Neural crest cell (in vitro differentiated cells): Measurements from ENCODE around the gene PRAMEF12. TPM values are rescaled to one million over a fixed set of nuclear protein-coding genes. Genes with fewer than 3 reads are reported as not detected.
"Not testable (repeated sequence)": the region's sequence is repeated elsewhere in the genome, so short reads cannot be mapped to it uniquely, and the experiment has no call there.

Experiments
- DNase-seq: peaks from one replicate; pipeline ENCODE4 v3.0.0; 2021; ENCODE audit warnings: low read depth, mixed read lengths, low spot score
- H3K27ac Mint-ChIP-seq: one replicate; pipeline ENCODE4 v1.8.0; 2021; ENCODE audit warnings: mild to moderate bottlenecking, mixed read lengths; ENCODE audit not compliant: unreplicated experiment
- H3K27me3 Mint-ChIP-seq: 2 replicates; pipeline ENCODE4 v1.8.0; 2021; ENCODE audit warnings: low read depth, mild to moderate bottlenecking, mixed read lengths
- H3K36me3 Mint-ChIP-seq: 2 replicates; pipeline ENCODE4 v1.8.0; 2021; ENCODE audit warnings: low read depth, mild to moderate bottlenecking, mixed read lengths
- H3K4me1 Mint-ChIP-seq: 2 replicates; pipeline ENCODE4 v1.8.0; 2021; ENCODE audit warnings: mixed read lengths
- H3K4me3 Mint-ChIP-seq: one replicate; pipeline ENCODE4 v1.8.0; 2021; ENCODE audit warnings: mild to moderate bottlenecking, mixed read lengths
- H3K9me3 Mint-ChIP-seq: 2 replicates; pipeline ENCODE4 v1.8.0; 2021; ENCODE audit warnings: mixed read lengths
- CTCF ChIP-seq: fragments of 200-600 bp; sonication (generic); conservative IDR thresholded peaks from 2 replicates; pipeline ENCODE4 v1.5.0; 2021; ENCODE audit warnings: antibody characterized with exemption, mild to moderate bottlenecking
- total RNA-seq: library from RNA; stranded (reverse); gene quantifications from 2 replicates; pipeline ENCODE4 v1.2.1, GENCODE V29; 2021

PRAMEF12 gene
- total RNA-seq, 1 donor from 2014 or later, result not detected

- Mint-ChIP-seq H3K36me3 (no peaks in the 10 kb centered on the region), H3K4me1 (no peaks in the 10 kb centered on the region), H3K4me3 (no peak overlapping the region), H3K27ac (no peak overlapping the region), H3K9me3 (no peaks in the 10 kb centered on the region), H3K27me3 (peaks cover 11% of the 10 kb centered on the region)
- TF ChIP-seq CTCF, result no peak
- DNase-seq, result no peak
These were observed 3.4 kb downstream of the PRAMEF12 start for GRCh38 chr1:12776801-12777557.

DNA sequence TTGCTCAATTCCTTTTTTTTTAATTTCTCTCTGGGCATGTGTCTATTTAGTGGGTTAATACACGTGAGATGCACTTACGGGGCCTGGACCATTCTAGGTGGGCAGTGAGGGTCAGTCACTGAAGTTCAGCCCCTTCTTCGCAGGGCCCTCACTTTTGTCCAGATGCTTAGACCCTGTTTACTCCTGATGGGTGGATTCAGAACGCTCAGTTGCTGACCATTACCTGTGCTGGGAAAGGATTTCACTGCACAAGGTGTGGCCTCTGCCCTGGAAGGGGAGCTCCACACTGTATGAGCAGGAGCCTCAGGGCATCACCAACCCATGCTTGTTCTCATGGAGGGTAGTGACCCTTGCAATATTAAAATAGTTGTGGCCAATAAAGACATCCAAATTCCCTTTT, 4.5 kb downstream of the PRAMEF12 start:
- no peaks in the 10 kb centered on the region for H3K9me3 Mint-ChIP-seq
- H3K4me1 Mint-ChIP-seq, result no peaks in the 10 kb centered on the region
- DNase-seq, result no peak
- H3K4me3 Mint-ChIP-seq, result no peak overlapping the region
- peaks cover 5% of the 10 kb centered on the region for H3K27me3 Mint-ChIP-seq
- H3K36me3 Mint-ChIP-seq, result no peaks in the 10 kb centered on the region
- TF ChIP-seq CTCF, result no peak
- no peak overlapping the region for H3K27ac Mint-ChIP-seq

DNA sequence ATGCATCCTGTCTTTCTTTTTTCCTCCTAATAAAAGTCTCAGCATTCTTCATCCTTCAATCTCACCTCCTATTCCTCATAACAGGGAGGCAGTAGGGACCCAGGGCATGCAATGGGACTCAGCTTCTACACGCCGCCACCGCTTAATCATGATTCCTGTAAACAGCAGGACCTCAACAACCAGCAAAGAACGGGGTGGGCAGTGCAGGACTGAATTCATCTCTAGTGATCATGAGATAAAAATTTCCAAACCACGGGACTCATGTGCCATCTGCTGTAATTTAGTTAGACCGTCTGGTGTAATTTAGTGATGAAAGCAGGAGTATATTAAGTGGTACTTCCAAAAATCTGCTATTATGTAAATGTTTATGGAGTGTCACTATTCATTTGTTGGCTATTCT, 5.4 kb downstream of the PRAMEF12 start:
- no peak overlapping the region for H3K4me3 Mint-ChIP-seq
- H3K9me3 Mint-ChIP-seq, result peaks cover 2% of the 10 kb centered on the region
- peaks cover 2% of the 10 kb centered on the region for H3K27me3 Mint-ChIP-seq
- no peak for DNase-seq
- no peak overlapping the region for H3K27ac Mint-ChIP-seq
- no peaks in the 10 kb centered on the region for H3K36me3 Mint-ChIP-seq
- TF ChIP-seq CTCF, result no peak
- no peaks in the 10 kb centered on the region for H3K4me1 Mint-ChIP-seq

DNA sequence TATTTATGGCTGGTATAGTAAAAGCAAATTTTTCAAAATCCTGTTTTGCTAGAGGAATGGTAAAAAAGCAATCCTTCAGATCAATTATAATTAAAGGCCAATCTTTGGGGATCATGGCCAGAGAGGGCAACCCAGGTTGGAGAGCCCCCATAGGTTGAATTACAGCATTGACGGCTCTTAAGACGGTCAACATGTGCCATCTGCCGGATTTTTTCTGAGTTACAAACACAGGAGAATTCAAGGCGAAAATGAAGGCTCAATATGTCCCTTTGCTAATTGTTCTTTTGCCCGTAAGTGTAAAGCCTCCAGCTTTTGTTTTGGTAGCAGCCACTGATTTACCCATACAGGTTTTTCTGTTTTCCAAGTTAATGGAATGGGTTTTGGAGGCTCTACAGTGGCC, 8.0 kb downstream of the PRAMEF12 start:
- not testable (repeated sequence) for H3K27ac Mint-ChIP-seq

DNA sequence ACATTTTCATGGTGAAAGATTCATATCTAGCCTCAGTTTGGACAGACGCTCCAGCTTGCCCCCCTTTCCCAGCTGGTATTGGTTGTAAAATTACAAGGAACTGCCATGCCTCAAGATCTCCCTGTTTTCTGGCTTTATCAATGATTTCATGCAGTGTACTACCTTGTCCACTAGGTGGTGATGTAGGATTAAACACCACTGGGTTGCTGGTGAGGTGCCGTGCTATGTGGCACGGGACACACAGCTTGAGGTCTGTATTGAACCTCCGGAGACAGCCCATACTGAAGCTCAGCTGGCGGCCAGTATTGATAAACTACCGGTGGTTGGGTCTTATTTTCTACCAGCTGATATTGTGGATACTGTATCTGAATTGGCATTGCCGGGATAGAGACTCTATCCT, 10.2 kb downstream of the PRAMEF12 start:
- H3K27ac Mint-ChIP-seq, H3K4me1 Mint-ChIP-seq, H3K36me3 Mint-ChIP-seq, H3K27me3 Mint-ChIP-seq, H3K4me3 Mint-ChIP-seq, DNase-seq: not testable (repeated sequence)
- H3K9me3 Mint-ChIP-seq, result peaks cover 12% of the 10 kb centered on the region
- peak; percentile 47 for TF ChIP-seq CTCF

More for the DNA sequence above, 8.0 kb downstream of the PRAMEF12 start:
- H3K27me3 Mint-ChIP-seq, H3K36me3 Mint-ChIP-seq, H3K4me3 Mint-ChIP-seq, DNase-seq, H3K4me1 Mint-ChIP-seq: not testable (repeated sequence)
- TF ChIP-seq CTCF, result peak; percentile 40
- peaks cover 12% of the 10 kb centered on the region for H3K9me3 Mint-ChIP-seq

- not testable (repeated sequence) for H3K4me1 Mint-ChIP-seq, H3K4me3 Mint-ChIP-seq, DNase-seq, H3K36me3 Mint-ChIP-seq, H3K27me3 Mint-ChIP-seq, H3K27ac Mint-ChIP-seq
- H3K9me3 Mint-ChIP-seq, result peaks cover 12% of the 10 kb centered on the region
These were observed 11.2 kb downstream of the PRAMEF12 start for GRCh38 chr1:12784729-12785128.

DNA sequence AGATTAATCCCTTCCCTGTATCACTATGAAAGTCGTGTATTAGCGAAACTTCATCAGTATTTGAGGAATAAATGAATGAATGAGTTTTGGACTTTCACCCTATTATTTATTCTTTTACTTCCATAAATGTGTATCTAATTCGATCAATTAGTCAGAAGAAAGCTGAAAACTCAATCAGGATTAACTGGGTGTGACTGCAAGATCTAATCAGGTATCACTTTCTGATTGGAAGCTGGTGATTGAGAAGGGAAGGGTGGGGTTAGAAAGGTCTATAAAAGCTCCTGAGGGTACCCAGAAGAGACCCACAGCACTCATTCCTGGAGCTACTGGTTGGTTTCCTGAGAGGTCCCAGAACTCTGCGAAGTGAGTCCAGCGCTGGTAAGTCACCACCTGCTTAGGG, 17.6 kb downstream of the PRAMEF12 start, which contains the start of gene PRAMEF1:
Gene PRAMEF1 (plus strand): TSS at position 301 of the 400 bp plus-strand sequence. CDS start 1,831 bp downstream, outside the sequence.
- H3K36me3 Mint-ChIP-seq, H3K9me3 Mint-ChIP-seq, H3K27ac Mint-ChIP-seq, H3K4me3 Mint-ChIP-seq, H3K4me1 Mint-ChIP-seq, H3K27me3 Mint-ChIP-seq, DNase-seq: not testable (repeated sequence)
